NB4 (cell line): Measurements from ENCODE around the gene TNIP2.

ENCODE experiments used
- CTCF ChIP-seq: IDR thresholded peaks from one replicate; pipeline ENCODE4 v1.5.1; 2012; ENCODE audit warnings: low read depth, low read length
- MYC ChIP-seq: IDR thresholded peaks from 2 replicates; pipeline ENCODE4 v1.6.1; 2011; ENCODE audit warnings: low read depth, low read length
- POLR2A ChIP-seq: IDR thresholded peaks from 2 replicates; pipeline ENCODE4 v1.6.1; 2011; ENCODE audit warnings: mild to moderate bottlenecking; ENCODE audit not compliant: insufficient read length; ENCODE audit errors: extremely low read depth
- TF ChIP-seq, protein P1 (sequence below): IDR thresholded peaks from 2 replicates; pipeline ENCODE4 v1.6.1; 2011; ENCODE audit warnings: low read depth, low read length

GRCh38 chr4:2765832-2766526, 9.8 kb upstream of the TNIP2 start:
- no peak for TF ChIP-seq CTCF
- TF ChIP-seq POLR2A = no peak
- no peak for TF ChIP-seq MYC
- TF ChIP-seq, protein P1, sequence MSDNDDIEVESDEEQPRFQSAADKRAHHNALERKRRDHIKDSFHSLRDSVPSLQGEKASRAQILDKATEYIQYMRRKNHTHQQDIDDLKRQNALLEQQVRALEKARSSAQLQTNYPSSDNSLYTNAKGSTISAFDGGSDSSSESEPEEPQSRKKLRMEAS = no peak
